Sciatic nerve (tissue), 2 donors: ENCODE data around the gene LRTM2. TPM values are rescaled to one million over a fixed set of nuclear protein-coding genes. Genes with fewer than 3 reads are reported as not detected.

Experiments used
- ATAC-seq: fragments of 200-7000 bp; cut with Tn5 transposase; one replicate; pipeline ENCODE4 v1.9.1; 2020; ENCODE audit warnings: mild to moderate bottlenecking, moderate library complexity
- DNase-seq: peaks from one replicate; pipeline ENCODE4 v3.0.0-alpha.2; 2020; ENCODE audit warnings: low spot score
- intact Hi-C: fragments of 100-400 bp; cut with DNase I; formaldehyde crosslinking; loops from one replicate; pipeline ENCODE4 v1.14.2; 2022
- total RNA-seq: library from RNA; stranded (reverse); fragmentation: NEBNext Ultra II Directional; extraction: Animal tissue kit (Norgen Biotek cat#: 25700); gene quantifications from one replicate; pipeline ENCODE4 v1.2.1, GENCODE V29; 2021
- donor health status: DM: no; HTN: no; CAD: no.
- donor health status: DM: no; HTN: no; CAD: no.

The LRTM2 gene
- total RNA-seq, 1 donor from 2014 or later = not detected

- intact Hi-C loops = no loop called here
- no peak for DNase-seq
- ATAC-seq = no peak
Measured at GRCh38 chr12:1837541-1838204, 17.3 kb downstream of the LRTM2 start.

- no peak for DNase-seq
- no peak for ATAC-seq
- intact Hi-C loops = no loop called here
Measured at GRCh38 chr12:1838205-1838993, 18.0 kb downstream of the LRTM2 start.

- ATAC-seq (no peak), DNase-seq (no peak)
- intact Hi-C loops = no loop called here
Measured at GRCh38 chr12:1838994-1839365, 18.6 kb downstream of the LRTM2 start.

- intact Hi-C loops = no loop called here
- DNase-seq = peak; percentile 31
- no peak for ATAC-seq
Measured at GRCh38 chr12:1839464-1839863, 19.1 kb downstream of the LRTM2 start.

- DNase-seq = peak; percentile 33
- intact Hi-C loops = no loop called here
- no peak for ATAC-seq
Measured at GRCh38 chr12:1839956-1840951, 19.9 kb downstream of the LRTM2 start.

- intact Hi-C loops = no loop called here
- no peak for ATAC-seq
- DNase-seq = peak; percentile 35
Measured at GRCh38 chr12:1840981-1841425, 20.6 kb downstream of the LRTM2 start.

- peak; percentile 50 for DNase-seq
- intact Hi-C loops = no loop called here
- ATAC-seq = no peak
Measured at GRCh38 chr12:1841586-1842182, 21.3 kb downstream of the LRTM2 start.

GRCh38 chr12:1842183-1842904, 22.0 kb downstream of the LRTM2 start:
- ATAC-seq (peak; percentile 10), DNase-seq (peak; percentile 54)
- intact Hi-C loops = no loop called here

- no peak for ATAC-seq
- intact Hi-C loops = no loop called here
- peak; percentile 48 for DNase-seq
Measured at GRCh38 chr12:1842905-1843640, 22.7 kb downstream of the LRTM2 start.

GRCh38 chr12:1843641-1844005, 23.3 kb downstream of the LRTM2 start:
- no peak for ATAC-seq
- DNase-seq = no peak
- intact Hi-C loops = no loop called here

GRCh38 chr12:1844223-1844622, 23.9 kb downstream of the LRTM2 start:
- no peak for DNase-seq
- ATAC-seq = no peak
- intact Hi-C loops = no loop called here

- ATAC-seq (no peak), DNase-seq (no peak)
- intact Hi-C loops = no loop called here
Measured at GRCh38 chr12:1844661-1845409, 24.5 kb downstream of the LRTM2 start.

GRCh38 chr12:1845427-1845826, 25.1 kb downstream of the LRTM2 start:
- intact Hi-C loops = no loop called here
- ATAC-seq (no peak), DNase-seq (peak; percentile 41)

GRCh38 chr12:1845886-1846285, 25.5 kb downstream of the LRTM2 start:
- DNase-seq (no peak), ATAC-seq (no peak)
- intact Hi-C loops = no loop called here

- peak; percentile 45 for DNase-seq
- intact Hi-C loops = no loop called here
- ATAC-seq = no peak
Measured at GRCh38 chr12:1846421-1847405, 26.3 kb downstream of the LRTM2 start.

- ATAC-seq (no peak), DNase-seq (no peak)
- intact Hi-C loops = no loop called here
Measured at GRCh38 chr12:1847411-1847810, 27.0 kb downstream of the LRTM2 start.
